HUES48 (cell line): Measurements from ENCODE around the gene LRWD1.

Experiments used
- H3K27ac ChIP-seq: one replicate; pipeline ENCODE4 v1.7.0; 2013; ENCODE audit warnings: low read depth, low read length, inconsistent platforms
- H3K27me3 ChIP-seq: 2 replicates; pipeline ENCODE4 v1.6.1; 2013; ENCODE audit warnings: mild to moderate bottlenecking, low read length; ENCODE audit not compliant: control insufficient read depth, insufficient read depth
- H3K36me3 ChIP-seq: 2 replicates; pipeline ENCODE4 v1.6.1; 2013; ENCODE audit warnings: low read length; ENCODE audit not compliant: control insufficient read depth, insufficient read depth
- H3K4me1 ChIP-seq: 2 replicates; pipeline ENCODE4 v1.6.1; 2013; ENCODE audit warnings: mild to moderate bottlenecking, low read length; ENCODE audit not compliant: control insufficient read depth, insufficient read depth
- H3K4me3 ChIP-seq: 2 replicates; pipeline ENCODE4 v1.5.1; 2013; ENCODE audit warnings: mild to moderate bottlenecking, low read depth, low read length
- H3K9ac ChIP-seq: 2 replicates; pipeline ENCODE4 v1.6.1; 2013; ENCODE audit warnings: mild to moderate bottlenecking, low read depth, low read length, moderate library complexity
- H3K9me3 ChIP-seq: 2 replicates; pipeline ENCODE4 v1.6.1; 2013; ENCODE audit warnings: low read length; ENCODE audit not compliant: control insufficient read depth, insufficient read depth

The LRWD1 gene

DNA sequence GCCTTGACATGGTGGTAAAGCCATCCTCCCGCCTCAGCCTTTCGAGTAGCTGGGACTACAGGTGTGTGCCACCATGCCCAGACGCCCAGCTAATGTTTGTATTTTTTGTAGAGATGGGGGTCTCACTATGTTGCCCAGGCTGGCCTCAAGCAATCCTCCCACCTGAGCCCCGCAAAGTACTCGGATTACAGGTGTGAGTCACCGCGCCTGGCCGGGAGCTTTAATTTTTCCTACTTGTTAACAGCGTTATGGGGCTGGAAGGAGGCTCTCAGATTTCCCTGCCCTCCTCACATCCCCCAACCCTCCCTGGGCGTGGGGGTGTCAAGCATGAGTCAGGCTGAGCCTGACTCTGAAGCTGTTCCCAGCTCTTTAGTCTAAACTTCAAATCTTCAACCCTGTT, 8.5 kb upstream of the LRWD1 start:
- H3K4me1 ChIP-seq = no peaks in the 10 kb centered on the region
- H3K9ac ChIP-seq = no peak overlapping the region
- no peak overlapping the region for H3K27ac ChIP-seq
- no peaks in the 10 kb centered on the region for H3K9me3 ChIP-seq
- H3K27me3 ChIP-seq = no peaks in the 10 kb centered on the region
- peaks cover 35% of the 10 kb centered on the region for H3K36me3 ChIP-seq
- H3K4me3 ChIP-seq = no peak overlapping the region

DNA sequence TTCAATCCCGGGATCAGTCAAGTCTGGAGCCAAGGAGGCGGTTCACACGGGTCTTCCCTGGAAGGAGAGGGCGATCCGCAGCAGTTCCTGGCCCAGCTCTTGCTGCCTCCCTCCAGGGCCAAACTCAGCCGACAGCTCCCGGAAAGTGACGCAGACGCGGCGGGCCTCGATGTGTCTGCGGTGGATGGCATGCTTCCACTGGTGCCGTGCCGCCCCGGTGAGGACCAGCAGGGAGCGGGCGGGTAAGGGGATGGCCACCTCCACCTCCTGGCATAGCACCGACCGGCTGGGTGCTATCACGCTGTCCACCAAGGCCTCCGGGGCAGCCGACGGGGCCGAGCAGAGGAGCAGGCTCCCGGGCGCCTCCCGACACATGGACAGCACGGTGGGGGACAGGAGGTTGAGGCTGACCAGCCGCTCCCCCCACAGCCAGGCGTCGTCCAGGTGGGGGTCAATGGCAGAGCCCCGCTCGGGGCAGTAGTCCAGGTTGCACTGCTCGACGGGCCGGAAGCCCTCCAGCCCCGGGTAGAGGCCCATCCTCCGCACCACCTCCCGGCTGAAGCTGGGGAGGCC, 7.3 kb upstream of the LRWD1 start:
- no peaks in the 10 kb centered on the region for H3K4me1 ChIP-seq
- peaks cover 42% of the 10 kb centered on the region for H3K36me3 ChIP-seq
- no peak overlapping the region for H3K4me3 ChIP-seq
- no peak overlapping the region for H3K9ac ChIP-seq
- no peaks in the 10 kb centered on the region for H3K27me3 ChIP-seq
- no peaks in the 10 kb centered on the region for H3K9me3 ChIP-seq
- H3K27ac ChIP-seq = no peak overlapping the region

DNA sequence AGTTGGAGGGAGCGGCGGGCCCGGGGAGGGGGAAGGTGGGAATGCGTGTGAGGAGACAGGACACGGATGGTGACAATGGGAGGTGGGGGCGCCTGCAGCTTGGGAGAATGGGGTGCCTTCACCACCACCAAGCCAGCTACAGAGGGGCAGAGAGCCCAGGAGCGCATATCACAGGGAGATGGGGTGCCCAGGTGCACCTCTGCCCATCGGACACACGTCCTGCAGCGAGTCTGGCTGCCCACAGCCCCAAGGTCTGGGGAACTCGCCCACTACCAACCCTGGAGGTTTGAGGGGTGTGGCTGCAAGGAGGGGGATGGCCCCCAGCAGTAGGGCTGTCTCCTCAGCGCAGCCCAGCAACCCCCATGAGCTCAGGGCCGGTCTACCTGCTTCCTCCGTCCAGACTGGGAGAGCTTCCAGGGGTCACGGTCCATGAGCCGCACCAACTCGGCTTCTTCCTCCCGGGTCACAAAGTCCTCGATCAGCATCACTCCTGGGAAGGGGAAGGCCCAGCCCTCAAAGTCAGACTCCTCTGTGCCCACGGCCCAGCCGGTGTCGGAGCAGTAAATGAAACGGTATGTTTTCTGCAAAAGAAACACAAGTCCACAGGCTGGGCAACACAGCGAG, 5.5 kb upstream of the LRWD1 start:
- Histone ChIP-seq H3K4me1 (no peaks in the 10 kb centered on the region), H3K27me3 (no peaks in the 10 kb centered on the region), H3K36me3 (peaks cover 42% of the 10 kb centered on the region), H3K4me3 (no peak overlapping the region), H3K27ac (no peak overlapping the region), H3K9ac (no peak overlapping the region), H3K9me3 (no peaks in the 10 kb centered on the region)

DNA sequence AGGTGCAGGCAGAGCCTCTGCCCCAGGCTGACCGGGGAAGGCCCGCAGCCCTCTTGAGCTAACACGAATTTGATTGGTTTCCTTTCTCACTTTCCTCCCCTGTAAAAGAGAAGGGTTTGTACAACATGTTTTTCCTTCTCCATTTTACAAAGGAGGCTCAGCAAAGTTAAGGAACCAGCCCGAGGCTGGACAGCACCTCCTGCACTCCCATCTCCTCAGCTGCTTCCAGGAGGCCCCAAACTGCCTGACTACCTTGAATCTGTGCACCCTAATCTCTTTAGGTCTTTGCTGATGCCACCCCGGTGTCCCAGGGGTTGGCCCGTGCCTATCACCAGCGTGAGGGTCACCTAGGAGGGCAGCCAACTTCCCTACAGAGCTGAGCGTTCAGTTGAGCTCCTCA, 4.3 kb upstream of the LRWD1 start:
- no peaks in the 10 kb centered on the region for H3K4me1 ChIP-seq
- H3K36me3 ChIP-seq = peaks cover 42% of the 10 kb centered on the region
- H3K27me3 ChIP-seq = no peaks in the 10 kb centered on the region
- H3K4me3 ChIP-seq = no peak overlapping the region
- H3K27ac ChIP-seq = no peak overlapping the region
- no peaks in the 10 kb centered on the region for H3K9me3 ChIP-seq
- no peak overlapping the region for H3K9ac ChIP-seq

DNA sequence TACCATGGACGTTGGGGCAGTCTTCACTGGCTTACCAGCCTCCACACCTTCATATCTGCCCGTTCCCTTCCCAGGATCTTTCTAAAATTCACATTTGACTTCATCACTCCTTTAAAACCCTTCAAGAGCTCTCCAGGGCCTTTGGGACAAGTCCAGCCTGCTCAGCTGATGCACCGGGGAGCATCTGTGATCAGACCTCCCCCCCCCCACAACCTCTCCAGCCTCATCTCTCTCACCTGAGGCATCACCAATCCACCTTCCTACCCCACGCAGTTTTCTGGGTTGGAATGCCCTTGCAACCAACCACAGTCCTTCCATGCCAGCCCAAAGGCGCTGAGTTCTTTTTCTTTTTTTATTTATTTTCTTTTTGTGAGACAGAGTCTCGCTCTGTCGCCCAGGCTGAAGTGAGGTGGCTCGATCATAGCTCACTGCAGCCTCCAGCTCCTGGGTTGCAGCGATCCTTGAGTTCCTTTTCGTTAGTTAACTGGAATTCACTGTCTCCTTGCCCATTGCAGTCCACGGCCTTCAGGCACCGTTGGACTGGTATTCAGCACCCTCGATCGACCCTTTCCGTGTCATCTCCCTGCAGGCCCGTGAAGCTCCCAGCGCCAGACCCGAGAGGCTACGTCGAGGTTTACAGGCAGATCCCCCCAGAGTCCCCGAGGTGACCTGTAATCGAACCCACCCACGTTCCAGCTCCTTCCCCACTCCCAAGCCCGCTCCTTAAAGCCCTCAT, 775 bp upstream of the LRWD1 start:
- H3K9ac ChIP-seq = peak overlapping the region; percentile 64
- H3K9me3 ChIP-seq = no peaks in the 10 kb centered on the region
- peak overlapping the region; percentile 84 for H3K4me3 ChIP-seq
- peaks cover 26% of the 10 kb centered on the region for H3K36me3 ChIP-seq
- no peaks in the 10 kb centered on the region for H3K27me3 ChIP-seq
- no peak overlapping the region for H3K27ac ChIP-seq
- H3K4me1 ChIP-seq = no peaks in the 10 kb centered on the region

DNA sequence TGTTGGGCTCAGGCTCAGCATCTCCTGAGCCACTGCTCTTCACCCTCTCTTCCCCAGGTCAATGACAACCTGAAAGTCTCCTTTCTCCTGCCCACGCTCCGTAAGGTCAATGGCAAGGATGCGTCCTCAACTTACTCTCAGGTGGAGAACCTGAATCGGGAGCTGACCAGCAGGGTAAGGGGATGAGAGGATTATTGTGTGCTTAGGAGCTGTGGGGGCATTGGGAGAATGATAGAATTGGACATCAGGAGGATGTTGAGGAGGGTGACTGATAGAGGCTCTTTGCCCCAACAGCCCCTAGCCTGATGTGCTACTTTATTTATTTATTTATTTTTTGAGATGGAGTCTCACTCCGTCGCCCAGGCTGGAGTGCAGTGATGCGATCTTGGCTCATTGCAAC, 1.3 kb downstream of the LRWD1 start:
- Histone ChIP-seq H3K4me3 (0 out of 2 replicates have a peak overlapping the region, but pooled peaks have one; percentile 84), H3K27me3 (no peaks in the 10 kb centered on the region), H3K9ac (no peak overlapping the region), H3K36me3 (peaks cover 34% of the 10 kb centered on the region), H3K27ac (no peak overlapping the region), H3K9me3 (no peaks in the 10 kb centered on the region), H3K4me1 (no peaks in the 10 kb centered on the region)

DNA sequence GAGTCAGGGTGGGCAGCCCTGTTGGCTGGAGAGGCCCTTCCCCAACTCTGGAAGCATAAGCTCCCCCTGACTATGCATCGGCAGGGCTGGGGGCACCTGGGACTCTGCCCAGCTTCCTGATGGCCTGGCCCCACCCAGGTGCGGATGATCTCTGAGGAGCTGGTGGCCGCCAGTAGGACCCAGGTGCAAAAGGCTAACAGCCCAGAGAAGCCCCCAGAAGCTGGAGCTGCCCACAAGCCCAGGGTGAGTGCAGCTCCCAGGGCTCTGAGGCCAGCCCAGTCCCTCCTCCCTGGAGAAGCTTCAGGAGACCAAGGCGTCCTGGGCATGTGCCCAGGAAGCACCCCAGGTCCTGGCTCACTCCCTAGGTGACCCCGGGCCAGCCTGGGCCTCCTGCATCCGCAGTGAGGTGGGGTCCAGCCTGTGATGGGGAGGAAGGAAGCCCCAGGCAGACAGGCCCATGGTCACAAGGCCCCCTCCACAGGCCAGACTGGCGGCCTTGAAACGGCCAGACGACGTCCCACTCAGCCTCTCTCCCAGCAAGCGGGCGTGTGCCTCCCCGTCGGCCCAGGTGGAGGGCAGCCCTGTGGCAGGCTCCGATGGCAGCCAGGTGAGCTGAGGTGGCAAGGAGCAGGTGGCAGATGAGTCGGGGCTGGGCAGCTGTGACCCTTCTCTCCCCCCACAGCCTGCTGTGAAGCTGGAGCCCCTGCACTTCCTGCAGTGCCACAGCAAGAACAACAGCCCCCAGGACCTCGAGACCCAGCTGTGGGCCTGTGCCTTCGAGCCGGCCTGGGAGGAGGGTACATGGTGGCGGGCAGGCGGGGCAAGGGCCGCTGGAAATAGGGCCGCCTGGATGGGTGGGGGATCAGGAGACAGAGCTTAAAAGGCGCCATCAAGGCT, 3.0 kb downstream of the LRWD1 start:
- H3K9ac ChIP-seq = no peak overlapping the region
- no peaks in the 10 kb centered on the region for H3K27me3 ChIP-seq
- H3K36me3 ChIP-seq = peaks cover 37% of the 10 kb centered on the region
- H3K27ac ChIP-seq = no peak overlapping the region
- H3K9me3 ChIP-seq = no peaks in the 10 kb centered on the region
- H3K4me1 ChIP-seq = no peaks in the 10 kb centered on the region
- H3K4me3 ChIP-seq = no peak overlapping the region

DNA sequence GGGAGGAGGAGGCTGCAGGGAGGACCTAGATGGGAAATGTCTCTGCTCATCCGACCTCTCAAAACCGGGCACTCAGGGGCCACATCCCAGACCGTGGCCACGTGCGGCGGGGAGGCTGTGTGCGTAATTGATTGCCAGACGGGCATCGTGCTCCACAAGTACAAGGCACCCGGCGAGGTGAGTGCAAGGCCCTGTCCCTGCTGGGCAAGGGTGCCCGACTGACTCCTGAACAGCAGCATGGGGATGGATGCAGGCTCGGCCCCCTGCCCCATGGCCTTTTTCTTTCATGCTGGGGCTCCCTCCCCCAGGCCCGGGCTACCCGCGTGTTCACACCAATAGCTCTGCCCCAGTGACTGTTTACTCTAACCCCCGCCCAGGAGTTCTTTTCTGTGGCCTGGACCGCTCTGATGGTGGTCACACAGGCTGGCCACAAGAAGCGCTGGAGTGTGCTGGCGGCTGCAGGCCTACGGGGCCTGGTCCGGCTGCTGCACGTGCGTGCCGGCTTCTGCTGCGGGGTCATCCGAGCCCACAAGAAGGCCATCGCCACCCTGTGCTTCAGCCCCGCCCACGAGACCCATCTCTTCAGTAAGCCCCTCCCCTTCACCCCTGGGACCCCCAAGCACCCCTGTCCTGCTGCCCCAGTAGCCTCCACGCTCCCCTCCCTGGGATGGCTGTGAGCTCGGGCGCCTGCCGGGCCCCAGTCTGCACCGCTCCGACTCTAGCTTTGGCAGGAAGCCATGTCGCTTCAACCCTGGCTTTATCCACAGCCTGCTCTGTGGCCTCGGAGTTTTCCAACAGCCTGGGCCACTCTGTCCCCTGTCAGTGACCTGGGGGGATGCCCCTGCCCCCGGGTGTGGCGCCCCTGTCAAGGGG, 3.9 kb downstream of the LRWD1 start:
- Histone ChIP-seq H3K36me3 (peaks cover 46% of the 10 kb centered on the region), H3K27me3 (no peaks in the 10 kb centered on the region), H3K9ac (no peak overlapping the region), H3K4me1 (no peaks in the 10 kb centered on the region), H3K27ac (no peak overlapping the region), H3K9me3 (no peaks in the 10 kb centered on the region), H3K4me3 (no peak overlapping the region)

DNA sequence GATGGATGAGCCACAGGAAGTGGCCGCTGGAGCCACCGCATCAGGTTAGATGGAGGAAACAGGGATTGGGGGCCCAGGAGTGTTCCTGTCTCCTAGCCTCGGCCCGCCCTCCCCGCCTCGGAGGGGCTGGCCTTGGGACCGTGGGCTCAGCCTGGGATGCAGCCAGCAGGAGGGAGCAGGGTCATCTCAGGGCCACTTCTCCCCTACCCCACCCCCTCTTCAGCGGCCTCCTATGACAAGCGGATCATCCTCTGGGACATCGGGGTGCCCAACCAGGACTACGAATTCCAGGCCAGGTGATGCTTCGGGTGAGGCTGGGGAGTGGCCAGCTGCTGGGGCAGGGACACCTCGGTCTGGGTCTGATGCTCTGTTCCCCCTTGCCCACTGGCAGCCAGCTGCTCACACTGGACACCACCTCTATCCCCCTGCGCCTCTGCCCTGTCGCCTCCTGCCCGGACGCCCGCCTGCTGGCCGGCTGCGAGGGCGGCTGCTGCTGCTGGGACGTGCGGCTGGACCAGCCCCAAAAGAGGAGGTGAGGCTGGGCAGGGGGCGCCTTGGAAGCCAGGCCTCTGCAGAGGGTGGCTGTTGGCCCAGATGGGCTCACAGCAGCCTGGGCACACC, 4.7 kb downstream of the LRWD1 start:
- Histone ChIP-seq H3K27ac (no peak overlapping the region), H3K9ac (no peak overlapping the region), H3K9me3 (no peaks in the 10 kb centered on the region), H3K4me1 (no peaks in the 10 kb centered on the region), H3K4me3 (no peak overlapping the region), H3K36me3 (peaks cover 48% of the 10 kb centered on the region), H3K27me3 (no peaks in the 10 kb centered on the region)
